K562 (cell line): ENCODE measurements around the gene ADAMTS14. TPM values are rescaled to one million over a fixed set of nuclear protein-coding genes. Genes with fewer than 3 reads are reported as not detected.

Experiments
- BMI1 ChIP-seq: fragments of 150-350 bp; IDR thresholded peaks from 2 replicates; pipeline ENCODE4 v1.6.1; 2014; ENCODE audit warnings: low read length
- CEBPZ ChIP-seq: fragments of 150-350 bp; IDR thresholded peaks from 2 replicates; pipeline ENCODE4 v1.6.1; 2014; ENCODE audit warnings: low read depth, mild to moderate bottlenecking, low read length, borderline replicate concordance
- FOXK2 ChIP-seq, 2 experiments: fragments of 450-650 bp; IDR thresholded peaks in 1 of 2; conservative IDR thresholded peaks in 1 of 2; 2 replicates each; pipeline ENCODE4 v1.6.1; 2016; ENCODE audit warnings: low read depth in 2 of 2, mild to moderate bottlenecking in 1 of 2
- NONO ChIP-seq, 2 experiments: fragments of 200-400 bp in 1 of 2; fragments of 450-650 bp in 1 of 2; formaldehyde crosslinking in 1 of 2; IDR thresholded peaks; 2 replicates each; pipeline ENCODE4 v1.6.1; 2017; ENCODE audit warnings: low read depth in 2 of 2, mild to moderate bottlenecking in 2 of 2, moderate library complexity in 2 of 2, low read length in 1 of 2
- POLR2A ChIP-seq: fragments of 450-650 bp; conservative IDR thresholded peaks from 2 replicates; pipeline ENCODE4 v1.6.1; 2016
- SMARCA4 ChIP-seq: fragments of 450-650 bp; IDR thresholded peaks from 2 replicates; pipeline ENCODE4 v1.6.1; 2016
- TOE1 ChIP-seq, 2 experiments: fragments of 450-650 bp in 1 of 2; sonication (generic) in 1 of 2; formaldehyde crosslinking in 1 of 2; IDR thresholded peaks; 2 replicates each; pipeline versions ENCODE4 v1.7.1 to v1.8.0; 2016 to 2022; ENCODE audit warnings: borderline replicate concordance in 2 of 2, mild to moderate bottlenecking in 2 of 2, antibody characterized with exemption in 1 of 2, inconsistent platforms in 1 of 2, low read depth in 1 of 2, missing genetic modification reagents in 1 of 2, moderate library complexity in 1 of 2
- polyA plus RNA-seq, 8 experiments: library from polyadenylated mRNA; depleted of rRNA in 4 of 8; stranded (reverse) in 5 of 8; unstranded in 3 of 8; fragments of >200 nt; fragmentation: Nextera tagmentation in 2 of 8; fragmentation: Illumina TruSeq in 1 of 8; extraction: Ambion mirVana in 2 of 8; extraction: Trizol in 1 of 8; gene quantifications; 2 replicates each; pipeline versions ENCODE4 v1.2.1 to v1.2.3, GENCODE V29; 2011 to 2014; ENCODE audit warnings: inconsistent platforms in 1 of 8, missing spikeins in 1 of 8
- total RNA-seq, 7 experiments: library from RNA; depleted of rRNA in 6 of 7; stranded (reverse); fragments of >200 nt in 6 of 7; fragmentation: Illumina TruSeq in 2 of 7; extraction: Trizol in 2 of 7; gene quantifications; 2 replicates each; pipeline versions ENCODE4 v1.2.1 to v1.2.3, GENCODE V29; 2011 to 2021; ENCODE audit warnings: low replicate concordance in 1 of 7
- TF ChIP-seq, protein P1 (sequence below): sonication (generic); formaldehyde crosslinking; IDR thresholded peaks from 2 replicates; pipeline ENCODE4 v1.8.1; 2022; ENCODE audit warnings: missing genetic modification reagents
- TF ChIP-seq, protein P2 (sequence below): fragments of 200-600 bp; sonication (generic); IDR thresholded peaks from one replicate; pipeline ENCODE4 v1.6.1; 2012; ENCODE audit warnings: mild to moderate bottlenecking, low read depth, low read length, inconsistent platforms

Gene ADAMTS14
- total and polyA plus RNA-seq, 9 of the 15 experiments (the other 6 are each of a cell fraction or from before 2014, with no cell fraction given), result 0.04 to 37.4 (median 15.9) TPM

- TF ChIP-seq, protein P1, sequence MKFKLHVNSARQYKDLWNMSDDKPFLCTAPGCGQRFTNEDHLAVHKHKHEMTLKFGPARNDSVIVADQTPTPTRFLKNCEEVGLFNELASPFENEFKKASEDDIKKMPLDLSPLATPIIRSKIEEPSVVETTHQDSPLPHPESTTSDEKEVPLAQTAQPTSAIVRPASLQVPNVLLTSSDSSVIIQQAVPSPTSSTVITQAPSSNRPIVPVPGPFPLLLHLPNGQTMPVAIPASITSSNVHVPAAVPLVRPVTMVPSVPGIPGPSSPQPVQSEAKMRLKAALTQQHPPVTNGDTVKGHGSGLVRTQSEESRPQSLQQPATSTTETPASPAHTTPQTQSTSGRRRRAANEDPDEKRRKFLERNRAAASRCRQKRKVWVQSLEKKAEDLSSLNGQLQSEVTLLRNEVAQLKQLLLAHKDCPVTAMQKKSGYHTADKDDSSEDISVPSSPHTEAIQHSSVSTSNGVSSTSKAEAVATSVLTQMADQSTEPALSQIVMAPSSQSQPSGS (CRISPR knock-in tag), result no peak
- TF ChIP-seq, protein P2, sequence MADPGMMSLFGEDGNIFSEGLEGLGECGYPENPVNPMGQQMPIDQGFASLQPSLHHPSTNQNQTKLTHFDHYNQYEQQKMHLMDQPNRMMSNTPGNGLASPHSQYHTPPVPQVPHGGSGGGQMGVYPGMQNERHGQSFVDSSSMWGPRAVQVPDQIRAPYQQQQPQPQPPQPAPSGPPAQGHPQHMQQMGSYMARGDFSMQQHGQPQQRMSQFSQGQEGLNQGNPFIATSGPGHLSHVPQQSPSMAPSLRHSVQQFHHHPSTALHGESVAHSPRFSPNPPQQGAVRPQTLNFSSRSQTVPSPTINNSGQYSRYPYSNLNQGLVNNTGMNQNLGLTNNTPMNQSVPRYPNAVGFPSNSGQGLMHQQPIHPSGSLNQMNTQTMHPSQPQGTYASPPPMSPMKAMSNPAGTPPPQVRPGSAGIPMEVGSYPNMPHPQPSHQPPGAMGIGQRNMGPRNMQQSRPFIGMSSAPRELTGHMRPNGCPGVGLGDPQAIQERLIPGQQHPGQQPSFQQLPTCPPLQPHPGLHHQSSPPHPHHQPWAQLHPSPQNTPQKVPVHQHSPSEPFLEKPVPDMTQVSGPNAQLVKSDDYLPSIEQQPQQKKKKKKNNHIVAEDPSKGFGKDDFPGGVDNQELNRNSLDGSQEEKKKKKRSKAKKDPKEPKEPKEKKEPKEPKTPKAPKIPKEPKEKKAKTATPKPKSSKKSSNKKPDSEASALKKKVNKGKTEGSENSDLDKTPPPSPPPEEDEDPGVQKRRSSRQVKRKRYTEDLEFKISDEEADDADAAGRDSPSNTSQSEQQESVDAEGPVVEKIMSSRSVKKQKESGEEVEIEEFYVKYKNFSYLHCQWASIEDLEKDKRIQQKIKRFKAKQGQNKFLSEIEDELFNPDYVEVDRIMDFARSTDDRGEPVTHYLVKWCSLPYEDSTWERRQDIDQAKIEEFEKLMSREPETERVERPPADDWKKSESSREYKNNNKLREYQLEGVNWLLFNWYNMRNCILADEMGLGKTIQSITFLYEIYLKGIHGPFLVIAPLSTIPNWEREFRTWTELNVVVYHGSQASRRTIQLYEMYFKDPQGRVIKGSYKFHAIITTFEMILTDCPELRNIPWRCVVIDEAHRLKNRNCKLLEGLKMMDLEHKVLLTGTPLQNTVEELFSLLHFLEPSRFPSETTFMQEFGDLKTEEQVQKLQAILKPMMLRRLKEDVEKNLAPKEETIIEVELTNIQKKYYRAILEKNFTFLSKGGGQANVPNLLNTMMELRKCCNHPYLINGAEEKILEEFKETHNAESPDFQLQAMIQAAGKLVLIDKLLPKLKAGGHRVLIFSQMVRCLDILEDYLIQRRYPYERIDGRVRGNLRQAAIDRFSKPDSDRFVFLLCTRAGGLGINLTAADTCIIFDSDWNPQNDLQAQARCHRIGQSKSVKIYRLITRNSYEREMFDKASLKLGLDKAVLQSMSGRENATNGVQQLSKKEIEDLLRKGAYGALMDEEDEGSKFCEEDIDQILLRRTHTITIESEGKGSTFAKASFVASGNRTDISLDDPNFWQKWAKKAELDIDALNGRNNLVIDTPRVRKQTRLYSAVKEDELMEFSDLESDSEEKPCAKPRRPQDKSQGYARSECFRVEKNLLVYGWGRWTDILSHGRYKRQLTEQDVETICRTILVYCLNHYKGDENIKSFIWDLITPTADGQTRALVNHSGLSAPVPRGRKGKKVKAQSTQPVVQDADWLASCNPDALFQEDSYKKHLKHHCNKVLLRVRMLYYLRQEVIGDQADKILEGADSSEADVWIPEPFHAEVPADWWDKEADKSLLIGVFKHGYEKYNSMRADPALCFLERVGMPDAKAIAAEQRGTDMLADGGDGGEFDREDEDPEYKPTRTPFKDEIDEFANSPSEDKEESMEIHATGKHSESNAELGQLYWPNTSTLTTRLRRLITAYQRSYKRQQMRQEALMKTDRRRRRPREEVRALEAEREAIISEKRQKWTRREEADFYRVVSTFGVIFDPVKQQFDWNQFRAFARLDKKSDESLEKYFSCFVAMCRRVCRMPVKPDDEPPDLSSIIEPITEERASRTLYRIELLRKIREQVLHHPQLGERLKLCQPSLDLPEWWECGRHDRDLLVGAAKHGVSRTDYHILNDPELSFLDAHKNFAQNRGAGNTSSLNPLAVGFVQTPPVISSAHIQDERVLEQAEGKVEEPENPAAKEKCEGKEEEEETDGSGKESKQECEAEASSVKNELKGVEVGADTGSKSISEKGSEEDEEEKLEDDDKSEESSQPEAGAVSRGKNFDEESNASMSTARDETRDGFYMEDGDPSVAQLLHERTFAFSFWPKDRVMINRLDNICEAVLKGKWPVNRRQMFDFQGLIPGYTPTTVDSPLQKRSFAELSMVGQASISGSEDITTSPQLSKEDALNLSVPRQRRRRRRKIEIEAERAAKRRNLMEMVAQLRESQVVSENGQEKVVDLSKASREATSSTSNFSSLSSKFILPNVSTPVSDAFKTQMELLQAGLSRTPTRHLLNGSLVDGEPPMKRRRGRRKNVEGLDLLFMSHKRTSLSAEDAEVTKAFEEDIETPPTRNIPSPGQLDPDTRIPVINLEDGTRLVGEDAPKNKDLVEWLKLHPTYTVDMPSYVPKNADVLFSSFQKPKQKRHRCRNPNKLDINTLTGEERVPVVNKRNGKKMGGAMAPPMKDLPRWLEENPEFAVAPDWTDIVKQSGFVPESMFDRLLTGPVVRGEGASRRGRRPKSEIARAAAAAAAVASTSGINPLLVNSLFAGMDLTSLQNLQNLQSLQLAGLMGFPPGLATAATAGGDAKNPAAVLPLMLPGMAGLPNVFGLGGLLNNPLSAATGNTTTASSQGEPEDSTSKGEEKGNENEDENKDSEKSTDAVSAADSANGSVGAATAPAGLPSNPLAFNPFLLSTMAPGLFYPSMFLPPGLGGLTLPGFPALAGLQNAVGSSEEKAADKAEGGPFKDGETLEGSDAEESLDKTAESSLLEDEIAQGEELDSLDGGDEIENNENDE, result no peak
- TF ChIP-seq POLR2A (peak; percentile 76), SMARCA4 (no peak), BMI1 (no peak), CEBPZ (no peak), FOXK2 (conservative IDR thresholded peaks at IDR 0.05 in 1 of 2, IDR thresholded peaks at IDR 0.05 in 1 of 2; ENCODE audit: low read depth in 2 of 2) (peak in 1 of 2 experiments; percentile 42; a peak in 1 of 4 replicates), TOE1 (IDR thresholded peaks at IDR 0.05; ENCODE audit: borderline replicate concordance) (no peak), TOE1 (CRISPR knock-in tag; IDR thresholded peaks at IDR 0.05; ENCODE audit: borderline replicate concordance, low read depth) (0 out of 2 replicates have a peak, but pooled peaks have one; percentile 1), NONO (IDR thresholded peaks at IDR 0.05; ENCODE audit: low read depth in 2 of 2, low read length in 1 of 2) (no peak)
These were observed 980 bp downstream of the ADAMTS14 start (continued) for GRCh38 chr10:70673043-70673928.
